OCI-LY7 (cell line): Measurements from ENCODE around the gene KCNN2. TPM values are rescaled to one million over a fixed set of nuclear protein-coding genes. Genes with fewer than 3 reads are reported as not detected.

Experiments used
- BruUV-seq: library from RNA; stranded (reverse); fragments of 400-500 nt; replicated peaks from 2 replicates; lab custom pipeline; 2021; lab: Mats Ljungman, UMichigan
- CTCF ChIA-PET: fragments of 300-600 bp; sonication (Branson Sonifier 250); formaldehyde crosslinking; loops from one replicate; lab custom pipeline; 2022; ENCODE audit warnings: antibody characterized with exemption; ENCODE audit not compliant: unreplicated experiment; lab: Charles Lee
- POLR2A ChIA-PET: fragments of 300-600 bp; sonication (Branson Sonifier 250); formaldehyde crosslinking; loops from one replicate; lab custom pipeline; 2022; ENCODE audit warnings: antibody characterized with exemption; lab: Charles Lee
- DNase-seq: peaks from one replicate; pipeline ENCODE4 v3.0.0-alpha.2; 2015; ENCODE audit warnings: low spot score
- H2AFZ ChIP-seq: fragments of 200-600 bp; sonication (generic), shearing (Covaris generic); 2 replicates; pipeline ENCODE4 v1.6.1; 2014; ENCODE audit warnings: mild to moderate bottlenecking, antibody characterized with exemption, low read length, moderate library complexity
- H3K27ac ChIP-seq: fragments of 200-600 bp; sonication (generic); 2 replicates; pipeline ENCODE4 v1.5.1; 2014; ENCODE audit warnings: mixed run types, low read depth, mild to moderate bottlenecking, moderate library complexity, low read length, inconsistent platforms; ENCODE audit not compliant: poor library complexity, severe bottlenecking
- H3K36me3 ChIP-seq: fragments of 200-600 bp; sonication (generic); 2 replicates; pipeline ENCODE4 v1.6.1; 2014; ENCODE audit warnings: mild to moderate bottlenecking, antibody characterized with exemption, low read length, moderate library complexity, mixed read lengths; ENCODE audit not compliant: insufficient read depth
- H3K4me1 ChIP-seq: fragments of 200-600 bp; sonication (generic); 2 replicates; pipeline ENCODE4 v1.5.1; 2014; ENCODE audit warnings: mild to moderate bottlenecking, low read length; ENCODE audit not compliant: insufficient read depth, poor library complexity, severe bottlenecking
- H3K4me2 ChIP-seq: fragments of 200-600 bp; sonication (generic); 2 replicates; pipeline ENCODE4 v1.6.1; 2014; ENCODE audit warnings: mild to moderate bottlenecking, low read length
- H3K4me3 ChIP-seq: fragments of 200-600 bp; sonication (generic); 2 replicates; pipeline ENCODE4 v1.5.1; 2014; ENCODE audit warnings: mild to moderate bottlenecking, low read depth, low read length; ENCODE audit not compliant: poor library complexity, severe bottlenecking
- H3K79me2 ChIP-seq: fragments of 200-600 bp; sonication (generic); 2 replicates; pipeline ENCODE4 v1.6.1; 2016; ENCODE audit warnings: low read depth, mild to moderate bottlenecking, low read length, moderate library complexity, mixed read lengths; ENCODE audit not compliant: insufficient read depth
- H3K9me2 ChIP-seq: fragments of 200-600 bp; sonication (generic); 2 replicates; pipeline ENCODE4 v1.6.1; 2016; ENCODE audit warnings: mild to moderate bottlenecking, low read length, mixed read lengths; ENCODE audit not compliant: insufficient read depth
- H3K9me3 ChIP-seq: fragments of 200-600 bp; sonication (generic); 2 replicates; pipeline ENCODE4 v1.6.1; 2014; ENCODE audit warnings: mild to moderate bottlenecking, mixed run types, low read length, mixed read lengths
- H4K20me1 ChIP-seq: fragments of 200-600 bp; sonication (generic); 2 replicates; pipeline ENCODE4 v1.6.1; 2014; ENCODE audit warnings: mild to moderate bottlenecking, antibody characterized with exemption, low read length, moderate library complexity, mixed read lengths; ENCODE audit not compliant: insufficient read depth
- EZH2phosphoT487 ChIP-seq: fragments of 200-600 bp; sonication (generic); IDR thresholded peaks from 2 replicates; pipeline ENCODE4 v1.6.1; 2018; ENCODE audit warnings: low read depth, borderline replicate concordance, mild to moderate bottlenecking, mixed run types, antibody characterized with exemption, low read length, moderate library complexity, mixed read lengths
- intact Hi-C: fragments of 100-400 bp; cut with micrococcal nuclease; formaldehyde crosslinking; loops from one replicate; pipeline ENCODE4 v1.10.0; 2022; ENCODE audit not compliant: unreplicated experiment
- total RNA-seq, 2 experiments: library from RNA; depleted of rRNA in 1 of 2; stranded (reverse); fragments of >200 nt in 1 of 2; shearing (Covaris generic) in 1 of 2; gene quantifications; 2 replicates each; pipeline ENCODE4 v1.2.3, GENCODE V29; 2014 to 2022
- TF ChIP-seq, protein P1 (sequence below): fragments of 200-600 bp; sonication (generic); conservative IDR thresholded peaks from 2 replicates; pipeline ENCODE4 v1.5.1; 2014; ENCODE audit warnings: mild to moderate bottlenecking, antibody characterized with exemption, low read length, moderate library complexity, mixed read lengths

The KCNN2 gene
- total RNA-seq, 2 experiments from 2014 or later = not detected

DNA sequence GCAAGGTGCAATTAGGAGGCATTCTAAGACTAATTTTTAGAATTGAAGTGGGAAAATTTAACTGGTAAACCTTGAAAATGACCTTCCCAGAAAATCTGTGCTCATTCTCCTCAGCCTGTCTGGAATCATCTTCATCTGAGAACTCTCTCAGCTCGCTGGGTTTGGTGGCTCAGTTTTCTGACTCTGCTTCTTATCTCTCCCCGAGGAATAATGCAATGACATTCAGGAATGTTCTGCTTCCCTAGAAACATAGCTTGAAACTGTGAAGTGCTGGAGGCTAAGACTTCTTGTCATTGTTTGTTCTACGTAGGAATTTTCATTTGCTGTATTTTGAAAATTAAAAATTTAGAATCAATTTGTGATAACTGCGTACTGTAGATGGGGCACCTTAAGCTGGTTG, 86.6 kb downstream of the KCNN2 start:
- intact Hi-C loops = no loop called here
- Histone ChIP-seq H3K9me3 (no peaks in the 10 kb centered on the region), H3K4me1 (no peaks in the 10 kb centered on the region), H3K4me2 (no peak overlapping the region), H3K27ac (no peak overlapping the region), H3K79me2 (no peaks in the 10 kb centered on the region), H4K20me1 (no peaks in the 10 kb centered on the region), H3K4me3 (no peak overlapping the region), H3K36me3 (no peaks in the 10 kb centered on the region), H3K9me2 (no peaks in the 10 kb centered on the region), H2AFZ (no peak overlapping the region)
- CTCF ChIA-PET = no interaction called here
- no peak for DNase-seq
- POLR2A ChIA-PET = no interaction called here
- no TSS peak for BruUV-seq
- TF ChIP-seq, protein P1, sequence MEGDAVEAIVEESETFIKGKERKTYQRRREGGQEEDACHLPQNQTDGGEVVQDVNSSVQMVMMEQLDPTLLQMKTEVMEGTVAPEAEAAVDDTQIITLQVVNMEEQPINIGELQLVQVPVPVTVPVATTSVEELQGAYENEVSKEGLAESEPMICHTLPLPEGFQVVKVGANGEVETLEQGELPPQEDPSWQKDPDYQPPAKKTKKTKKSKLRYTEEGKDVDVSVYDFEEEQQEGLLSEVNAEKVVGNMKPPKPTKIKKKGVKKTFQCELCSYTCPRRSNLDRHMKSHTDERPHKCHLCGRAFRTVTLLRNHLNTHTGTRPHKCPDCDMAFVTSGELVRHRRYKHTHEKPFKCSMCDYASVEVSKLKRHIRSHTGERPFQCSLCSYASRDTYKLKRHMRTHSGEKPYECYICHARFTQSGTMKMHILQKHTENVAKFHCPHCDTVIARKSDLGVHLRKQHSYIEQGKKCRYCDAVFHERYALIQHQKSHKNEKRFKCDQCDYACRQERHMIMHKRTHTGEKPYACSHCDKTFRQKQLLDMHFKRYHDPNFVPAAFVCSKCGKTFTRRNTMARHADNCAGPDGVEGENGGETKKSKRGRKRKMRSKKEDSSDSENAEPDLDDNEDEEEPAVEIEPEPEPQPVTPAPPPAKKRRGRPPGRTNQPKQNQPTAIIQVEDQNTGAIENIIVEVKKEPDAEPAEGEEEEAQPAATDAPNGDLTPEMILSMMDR = no peak
- no peak for TF ChIP-seq EZH2phosphoT487

DNA sequence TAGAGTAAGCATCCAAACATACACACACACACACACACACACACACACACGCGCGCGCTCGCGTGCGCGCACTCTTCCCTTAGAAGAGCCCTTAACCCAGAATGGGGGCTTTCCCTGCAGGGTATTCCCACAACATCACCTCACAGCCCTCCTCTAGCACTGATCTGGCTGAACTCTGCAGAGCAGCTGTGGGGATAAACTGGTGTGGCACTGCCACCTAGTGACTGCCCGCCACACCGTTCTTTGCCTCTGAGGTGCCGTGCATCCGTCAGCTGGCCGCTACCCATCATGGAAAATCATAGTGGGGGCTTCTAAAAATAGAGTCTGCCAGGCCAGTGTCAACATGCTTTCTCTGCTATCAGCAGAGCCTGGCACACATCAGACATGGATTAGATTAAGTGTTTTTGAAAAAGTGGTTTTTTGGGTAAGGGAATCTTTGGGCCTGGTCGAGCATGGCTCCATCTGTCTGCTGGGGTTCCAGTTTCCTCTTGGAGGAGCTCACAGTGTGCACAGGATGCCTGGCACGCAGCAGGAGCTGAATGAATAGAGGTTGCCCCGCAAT, 88.1 kb downstream of the KCNN2 start:
- Histone ChIP-seq H3K4me2 (no peak overlapping the region), H3K36me3 (no peaks in the 10 kb centered on the region), H3K27ac (no peak overlapping the region), H3K4me3 (no peak overlapping the region), H3K9me3 (no peaks in the 10 kb centered on the region), H3K4me1 (no peaks in the 10 kb centered on the region), H4K20me1 (no peaks in the 10 kb centered on the region), H2AFZ (no peak overlapping the region), H3K79me2 (no peaks in the 10 kb centered on the region), H3K9me2 (no peaks in the 10 kb centered on the region)
- ChIA-PET POLR2A (interaction anchor here (0.5 to 0.8 kb wide), 2 partner anchors 11 to 259 kb away, joined by 3 to 4 read pairs; no protein-coding TSS in a partner anchor), CTCF (no interaction called here)
- no TSS peak for BruUV-seq
- intact Hi-C loops = loop anchor here (1.0 to 2.0 kb wide), 3 partner anchors 349 to 837 kb away; no protein-coding TSS in a partner anchor
- TF ChIP-seq, protein P1 = peak; percentile 85
- TF ChIP-seq EZH2phosphoT487 = no peak
- peak; percentile 53 for DNase-seq

DNA sequence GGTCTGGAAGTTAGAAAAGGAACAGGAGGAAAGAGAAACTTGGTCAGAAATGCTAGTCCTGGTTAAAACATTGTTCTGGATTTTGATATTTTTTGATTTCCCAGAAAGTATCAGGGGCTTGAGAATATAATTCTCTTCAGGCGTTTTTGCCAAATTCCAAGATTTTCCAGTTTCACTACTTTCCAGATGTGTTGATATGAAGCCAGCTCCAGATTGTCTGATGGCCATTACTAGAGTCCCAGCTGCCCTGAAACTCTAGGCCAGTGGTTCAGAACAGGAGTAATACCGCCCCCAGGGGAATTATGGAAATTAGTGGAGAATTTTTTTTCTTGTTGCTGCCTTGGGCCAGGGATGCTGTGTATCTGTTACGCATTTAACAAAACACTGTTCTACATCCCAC, 88.6 kb downstream of the KCNN2 start:
- Histone ChIP-seq H3K4me2 (no peak overlapping the region), H3K4me3 (no peak overlapping the region), H4K20me1 (no peaks in the 10 kb centered on the region), H3K36me3 (no peaks in the 10 kb centered on the region), H3K79me2 (no peaks in the 10 kb centered on the region), H3K9me3 (no peaks in the 10 kb centered on the region), H2AFZ (no peak overlapping the region), H3K27ac (no peak overlapping the region), H3K9me2 (no peaks in the 10 kb centered on the region), H3K4me1 (no peaks in the 10 kb centered on the region)
- CTCF ChIA-PET = interaction anchor here (0.5 kb wide), 1 partner anchor 771 kb away, joined by 3 read pairs; no protein-coding TSS in a partner anchor
- intact Hi-C loops = loop anchor here (1.0 to 2.0 kb wide), 3 partner anchors 350 to 838 kb away; no protein-coding TSS in a partner anchor
- POLR2A ChIA-PET = interaction anchor here (0.8 kb wide), 1 partner anchor 11 kb away, joined by 4 read pairs; no protein-coding TSS in a partner anchor
- no peak for DNase-seq
- BruUV-seq = no TSS peak
- no peak for TF ChIP-seq EZH2phosphoT487
- TF ChIP-seq, protein P1 = no peak
